ENCODE results near the gene CRB3. TPM values are rescaled to one million over a fixed set of nuclear protein-coding genes. Genes with fewer than 3 reads are reported as not detected.

Gene CRB3
- total and polyA plus RNA-seq, 2 of the 13 experiments (the other 11 are each of a cell fraction or from before 2014, with no cell fraction given), result 10.6 to 25.6 TPM

DNA sequence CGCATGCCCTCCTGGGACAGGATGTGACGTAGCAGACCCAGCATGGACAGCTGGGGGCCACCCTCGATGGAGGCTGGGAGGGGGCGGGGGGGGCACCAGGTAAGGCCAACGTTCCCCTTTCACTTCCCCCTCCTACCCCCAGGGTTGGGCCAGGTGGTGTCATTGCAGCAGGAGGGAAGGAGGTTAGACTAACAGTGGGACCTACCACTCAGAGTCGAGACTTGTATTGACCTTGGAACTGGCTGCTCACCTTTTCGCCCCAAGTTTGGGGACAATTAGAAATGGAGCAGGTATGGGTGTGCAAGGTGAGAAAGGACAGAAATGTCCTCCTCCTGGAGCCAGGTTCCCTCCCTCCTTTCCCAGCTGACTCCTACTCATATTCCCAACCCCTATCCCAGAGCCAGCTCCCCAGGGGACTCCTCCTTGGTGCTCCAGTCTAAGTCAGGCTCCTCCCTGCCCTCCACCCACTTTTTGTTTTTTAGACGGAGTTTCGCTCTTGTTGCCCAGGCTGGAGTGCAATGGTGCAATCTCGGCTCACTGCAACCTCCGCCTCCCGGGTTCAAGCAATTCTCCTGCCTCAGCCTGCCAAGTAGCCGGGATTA is 21.9 kb upstream of the CRB3 start:
- 91% methylated on average over 11 of the region's 13 CpGs for WGBS (ENCODE audit: low lambda C conversion rate)
- no peak overlapping the region for H2AFZ ChIP-seq (ENCODE audit: low read length)
- intact Hi-C loops (cut with micrococcal nuclease; ENCODE audit: unreplicated experiment), result no loop called here
- H3K9ac ChIP-seq (ENCODE audit: insufficient read depth, low read depth, low read length), result no peak overlapping the region
- in situ Hi-C loops (cut with HindIII; ENCODE audit: extremely low pct_ligation_motif_present, low pct_unique_long_range_greater_than_20kb), result no loop called here
- ChIA-PET POLR2A (interaction anchor here (0.6 kb wide), 1 partner anchor 16 kb away, joined by 3 read pairs; no protein-coding TSS in a partner anchor), CTCF (ENCODE audit: low intra/inter-chr PET ratio, low total read pairs) (no interaction called here)
- H3K4me2 ChIP-seq (ENCODE audit: low read depth, low read length), result no peak overlapping the region
- BruUV-seq (replicated peaks), result no TSS peak
- no peak for DNase-seq (ENCODE audit: low spot score)
- no peaks in the 10 kb centered on the region for H3K9me3 ChIP-seq (ENCODE audit: low read length)
- FAIRE-seq, result no peak
- no peak overlapping the region for H3K27ac ChIP-seq (ENCODE audit: extremely low read length, insufficient read depth, low read length)
- no peak for ATAC-seq
- no peaks in the 10 kb centered on the region for H3K36me3 ChIP-seq (replicated peaks in 1 of 2; ENCODE audit: control insufficient read depth in 1 of 2, insufficient read depth in 2 of 2, low read length in 2 of 2)
- no peaks in the 10 kb centered on the region for H4K20me1 ChIP-seq (ENCODE audit: insufficient read depth, low read length)
- no peaks in the 10 kb centered on the region for H3K27me3 ChIP-seq (ENCODE audit: control insufficient read depth in 1 of 2, insufficient read depth in 2 of 2, low read length in 2 of 2)
- H3K79me2 ChIP-seq (ENCODE audit: insufficient read depth, low read length), result no peaks in the 10 kb centered on the region
- TF ChIP-seq, protein P1, sequence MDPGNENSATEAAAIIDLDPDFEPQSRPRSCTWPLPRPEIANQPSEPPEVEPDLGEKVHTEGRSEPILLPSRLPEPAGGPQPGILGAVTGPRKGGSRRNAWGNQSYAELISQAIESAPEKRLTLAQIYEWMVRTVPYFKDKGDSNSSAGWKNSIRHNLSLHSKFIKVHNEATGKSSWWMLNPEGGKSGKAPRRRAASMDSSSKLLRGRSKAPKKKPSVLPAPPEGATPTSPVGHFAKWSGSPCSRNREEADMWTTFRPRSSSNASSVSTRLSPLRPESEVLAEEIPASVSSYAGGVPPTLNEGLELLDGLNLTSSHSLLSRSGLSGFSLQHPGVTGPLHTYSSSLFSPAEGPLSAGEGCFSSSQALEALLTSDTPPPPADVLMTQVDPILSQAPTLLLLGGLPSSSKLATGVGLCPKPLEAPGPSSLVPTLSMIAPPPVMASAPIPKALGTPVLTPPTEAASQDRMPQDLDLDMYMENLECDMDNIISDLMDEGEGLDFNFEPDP (CRISPR knock-in tag; conservative IDR thresholded peaks at IDR 0.05), result no peak
- TF ChIP-seq ZNF263 (CRISPR knock-in tag; IDR thresholded peaks at IDR 0.05), result peak; percentile 40; the same call in 1 of the 2 replicates
- TF ChIP-seq, protein P2, sequence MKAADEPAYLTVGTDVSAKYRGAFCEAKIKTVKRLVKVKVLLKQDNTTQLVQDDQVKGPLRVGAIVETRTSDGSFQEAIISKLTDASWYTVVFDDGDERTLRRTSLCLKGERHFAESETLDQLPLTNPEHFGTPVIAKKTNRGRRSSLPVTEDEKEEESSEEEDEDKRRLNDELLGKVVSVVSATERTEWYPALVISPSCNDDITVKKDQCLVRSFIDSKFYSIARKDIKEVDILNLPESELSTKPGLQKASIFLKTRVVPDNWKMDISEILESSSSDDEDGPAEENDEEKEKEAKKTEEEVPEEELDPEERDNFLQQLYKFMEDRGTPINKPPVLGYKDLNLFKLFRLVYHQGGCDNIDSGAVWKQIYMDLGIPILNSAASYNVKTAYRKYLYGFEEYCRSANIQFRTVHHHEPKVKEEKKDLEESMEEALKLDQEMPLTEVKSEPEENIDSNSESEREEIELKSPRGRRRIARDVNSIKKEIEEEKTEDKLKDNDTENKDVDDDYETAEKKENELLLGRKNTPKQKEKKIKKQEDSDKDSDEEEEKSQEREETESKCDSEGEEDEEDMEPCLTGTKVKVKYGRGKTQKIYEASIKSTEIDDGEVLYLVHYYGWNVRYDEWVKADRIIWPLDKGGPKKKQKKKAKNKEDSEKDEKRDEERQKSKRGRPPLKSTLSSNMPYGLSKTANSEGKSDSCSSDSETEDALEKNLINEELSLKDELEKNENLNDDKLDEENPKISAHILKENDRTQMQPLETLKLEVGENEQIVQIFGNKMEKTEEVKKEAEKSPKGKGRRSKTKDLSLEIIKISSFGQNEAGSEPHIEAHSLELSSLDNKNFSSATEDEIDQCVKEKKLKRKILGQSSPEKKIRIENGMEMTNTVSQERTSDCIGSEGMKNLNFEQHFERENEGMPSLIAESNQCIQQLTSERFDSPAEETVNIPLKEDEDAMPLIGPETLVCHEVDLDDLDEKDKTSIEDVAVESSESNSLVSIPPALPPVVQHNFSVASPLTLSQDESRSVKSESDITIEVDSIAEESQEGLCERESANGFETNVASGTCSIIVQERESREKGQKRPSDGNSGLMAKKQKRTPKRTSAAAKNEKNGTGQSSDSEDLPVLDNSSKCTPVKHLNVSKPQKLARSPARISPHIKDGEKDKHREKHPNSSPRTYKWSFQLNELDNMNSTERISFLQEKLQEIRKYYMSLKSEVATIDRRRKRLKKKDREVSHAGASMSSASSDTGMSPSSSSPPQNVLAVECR (CRISPR knock-in tag; IDR thresholded peaks at IDR 0.05; ENCODE audit: borderline replicate concordance), result no peak
- TF ChIP-seq ZMYM3 (CRISPR knock-in tag; IDR thresholded peaks at IDR 0.05), result peak; percentile 53; the same call in 1 of the 2 replicates
- no peak overlapping the region for H3K4me3 ChIP-seq (replicated peaks in 1 of 3; ENCODE audit: insufficient read depth in 1 of 3, low read depth in 2 of 3, low read length in 3 of 3)
- 0 out of 2 replicates have a peak, but pooled peaks cover 4% of the 10 kb centered on the region for H3K4me1 ChIP-seq (ENCODE audit: insufficient read depth, low read length)

Data from HepG2 (cell line).